T1000 (cell line): Measurements from ENCODE around the gene ZC3H14.

Experiments
- DNase-seq: peaks from one replicate; lab custom pipeline; 2025; ENCODE audit warnings: mixed read lengths; lab: John Stamatoyannopoulos, UW

ZC3H14 gene

DNA sequence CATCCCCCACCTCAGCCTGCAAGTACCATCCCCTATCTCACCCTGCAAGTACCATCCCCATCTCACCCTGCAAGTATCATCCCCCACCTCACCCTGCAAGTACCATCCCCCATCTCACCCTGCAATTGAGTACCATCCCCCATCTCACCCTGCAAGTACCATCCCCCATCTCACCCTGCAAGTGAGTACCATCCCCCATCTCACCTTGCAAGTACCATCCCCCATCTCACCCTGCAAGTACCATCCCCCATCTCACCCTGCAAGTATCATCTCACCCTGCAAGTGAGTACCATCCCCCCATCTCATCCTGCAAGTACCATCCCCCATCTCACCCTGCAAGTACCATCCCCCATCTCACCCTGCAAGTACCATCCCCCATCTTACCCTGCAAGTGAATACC, 45.0 kb downstream of the ZC3H14 start:
- no peak for DNase-seq

DNA sequence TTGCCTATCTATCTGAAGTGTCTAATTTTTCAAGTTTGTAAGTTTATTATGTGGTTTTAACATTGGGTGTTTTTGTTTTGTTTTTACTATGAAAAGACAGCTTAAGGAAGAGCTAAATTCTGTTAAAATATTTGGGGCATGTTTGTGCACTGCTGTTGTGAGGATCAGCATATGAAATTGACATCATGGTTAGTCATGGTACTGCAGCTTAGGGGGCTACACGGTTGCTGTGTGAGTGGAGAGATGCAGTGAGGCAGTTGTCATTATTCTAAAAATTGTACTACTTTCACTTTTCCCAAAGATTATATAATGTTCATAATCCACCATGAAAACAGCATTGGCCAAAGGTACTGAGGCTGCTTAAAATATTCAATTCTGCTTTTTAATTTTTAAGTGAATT, 49.0 kb downstream of the ZC3H14 start:
- DNase-seq, result no peak

DNA sequence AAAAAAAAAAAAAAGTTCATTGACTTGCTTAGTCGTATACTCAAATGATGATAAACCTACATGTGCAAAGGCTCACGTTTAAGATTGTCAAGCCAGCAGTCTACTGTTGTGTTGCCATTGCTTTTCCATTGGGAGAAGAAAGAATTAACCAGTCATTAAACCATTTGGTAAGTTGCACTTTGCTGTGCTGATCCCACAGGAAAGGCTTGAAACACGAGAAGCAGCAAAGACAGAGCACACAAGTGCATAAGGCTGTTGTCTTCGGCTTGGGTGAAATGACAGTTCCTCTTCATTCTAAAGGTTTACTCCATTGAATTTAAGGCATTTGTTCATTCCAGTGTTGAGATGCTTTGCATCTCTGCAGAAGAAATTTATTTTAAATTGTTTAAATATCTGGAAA, 50.1 kb downstream of the ZC3H14 start:
- no peak for DNase-seq

DNA sequence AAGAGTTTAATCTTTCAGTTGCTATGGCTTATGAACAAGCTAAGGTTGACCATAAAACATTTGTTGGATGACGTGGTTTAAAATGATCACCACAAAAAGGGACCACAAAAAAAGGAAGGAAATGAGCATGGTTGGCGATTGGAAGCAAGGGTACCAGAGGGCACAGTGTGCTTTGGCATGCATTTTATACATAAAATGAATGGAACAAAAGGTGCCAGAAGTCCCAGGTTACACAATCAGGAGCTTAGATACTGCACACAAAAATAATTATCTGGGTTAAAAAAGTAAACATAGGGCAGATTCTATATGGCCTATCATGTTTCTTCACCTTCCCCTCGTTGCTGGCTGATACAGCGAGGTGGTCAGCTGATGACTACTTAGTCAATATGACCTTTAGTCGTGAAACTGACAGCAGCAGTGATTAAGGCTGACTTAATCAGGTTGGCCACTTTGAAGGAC, 50.7 kb downstream of the ZC3H14 start:
- no peak for DNase-seq

DNA sequence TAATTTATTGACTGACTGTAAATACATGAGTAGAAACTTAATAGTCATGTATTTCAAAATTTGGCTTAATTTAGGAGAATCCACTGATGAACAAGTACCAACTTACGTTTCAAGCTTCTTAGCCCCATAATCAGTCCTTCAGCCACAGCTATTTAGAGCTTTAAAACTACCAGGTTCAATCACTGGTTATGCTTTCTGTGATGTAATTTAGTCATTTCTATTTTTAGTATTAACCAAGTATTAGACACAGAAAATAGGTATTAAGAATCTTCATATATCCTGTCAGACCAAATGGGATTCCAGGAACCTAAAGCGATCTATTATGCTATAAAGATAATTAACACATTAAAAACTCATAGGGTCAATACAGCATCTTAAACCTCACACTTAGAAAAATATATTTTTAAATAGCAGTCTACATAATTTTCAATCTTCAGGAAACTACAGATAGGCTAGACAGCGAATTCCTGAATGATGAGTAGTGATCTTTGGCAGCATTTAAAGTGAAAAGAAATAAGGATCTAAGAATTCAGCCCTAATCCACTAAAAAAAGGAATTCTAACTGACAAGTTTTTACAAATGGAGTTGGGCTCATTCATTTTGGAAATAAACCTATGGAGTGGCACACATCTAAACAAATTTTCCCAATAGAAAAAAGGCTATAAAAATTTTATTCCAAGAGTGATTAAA, 51.5 kb downstream of the ZC3H14 start:
- no peak for DNase-seq

DNA sequence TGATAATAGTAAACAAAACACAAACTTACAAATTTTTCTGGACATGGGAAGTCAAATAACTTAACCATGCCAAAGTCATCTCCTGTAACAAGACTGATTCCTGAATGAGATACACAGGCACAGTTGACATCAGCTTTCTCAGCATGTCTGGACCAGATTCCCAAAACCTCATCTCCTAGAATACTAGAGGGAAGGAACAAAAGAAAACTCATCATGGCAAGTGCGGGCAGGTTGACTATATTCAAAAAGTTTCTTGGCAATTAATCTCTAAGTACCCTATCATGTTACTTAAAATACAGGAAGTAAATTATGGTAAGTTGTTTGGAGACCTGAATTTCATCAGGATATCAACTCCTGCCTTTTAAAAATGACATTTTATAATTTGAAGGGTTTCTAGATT, 53.9 kb downstream of the ZC3H14 start:
- no peak for DNase-seq

DNA sequence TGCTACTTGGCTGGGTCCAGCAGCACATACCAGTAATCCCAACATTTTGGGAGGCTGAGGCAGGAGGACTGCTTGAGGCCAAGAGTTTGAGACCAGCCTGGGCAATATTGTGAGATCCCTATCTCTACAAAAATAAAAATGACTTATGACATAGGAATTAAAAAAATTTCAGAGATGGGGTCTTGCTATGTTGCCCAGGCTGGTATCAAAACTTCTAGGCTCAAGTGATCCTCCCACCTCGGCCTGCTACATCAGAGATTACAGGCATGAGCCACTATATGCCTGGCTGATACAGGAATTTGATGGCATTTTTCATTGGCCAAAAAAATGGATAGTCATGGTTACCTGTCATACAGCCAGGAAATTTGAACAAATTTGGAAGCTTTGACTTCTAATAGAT, 54.6 kb downstream of the ZC3H14 start:
- no peak for DNase-seq

DNA sequence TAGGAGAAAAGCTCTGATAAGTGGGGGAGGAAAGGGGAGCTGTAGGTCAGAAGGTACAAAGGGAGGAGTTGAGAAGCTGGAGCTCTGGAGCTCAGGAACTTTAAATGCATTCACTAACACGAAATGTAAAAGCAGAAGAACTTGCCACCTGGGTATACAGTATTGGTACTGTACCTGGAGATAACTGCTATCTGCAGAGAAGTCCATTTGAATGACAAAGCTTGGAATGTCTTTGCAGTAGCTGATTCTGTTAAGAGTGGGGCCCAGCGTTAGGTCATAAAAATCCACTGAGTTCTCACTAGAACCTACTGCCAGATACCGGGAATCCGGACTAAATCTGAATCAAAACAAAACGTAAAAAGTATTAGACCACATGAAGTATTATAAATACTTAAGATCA, 55.6 kb downstream of the ZC3H14 start:
- DNase-seq, result no peak

DNA sequence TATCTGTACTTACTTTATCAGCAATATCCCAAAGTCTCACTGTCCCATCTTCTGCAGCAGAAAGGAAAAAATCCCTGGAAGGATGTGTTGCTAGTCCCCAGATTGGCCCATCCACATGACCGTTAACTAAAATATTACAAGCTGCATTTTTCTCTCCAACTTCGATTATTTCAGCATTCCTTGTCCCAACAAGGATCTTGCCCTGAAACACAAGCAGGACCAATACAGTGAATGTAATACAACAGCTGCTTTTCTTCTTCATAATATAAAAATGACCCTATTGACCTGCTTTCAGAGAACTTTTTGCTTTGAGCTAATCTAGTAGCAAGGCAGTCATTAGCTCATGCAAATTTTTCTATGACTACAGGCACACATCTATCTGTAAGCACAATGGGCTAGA, 58.3 kb downstream of the ZC3H14 start:
- no peak for DNase-seq

DNA sequence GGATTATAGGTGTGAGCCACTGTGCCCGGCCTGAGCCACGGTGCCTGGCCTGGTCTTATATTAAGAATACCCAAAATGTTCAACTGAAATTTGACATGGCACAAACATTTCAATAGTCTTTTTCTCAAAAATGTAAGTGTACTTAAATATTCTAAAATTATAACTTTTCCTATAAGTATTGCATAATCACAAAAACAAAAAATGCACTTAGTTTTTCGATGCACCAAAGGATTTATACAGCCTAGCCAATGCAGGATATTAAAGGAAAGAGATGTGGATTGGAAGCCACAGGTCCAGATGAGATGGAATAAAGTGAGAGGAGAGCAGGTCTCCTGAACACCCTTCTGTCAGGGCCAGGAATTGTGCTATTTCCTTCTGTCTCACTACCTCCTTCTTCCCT, 62.8 kb downstream of the ZC3H14 start:
- DNase-seq, result no peak

DNA sequence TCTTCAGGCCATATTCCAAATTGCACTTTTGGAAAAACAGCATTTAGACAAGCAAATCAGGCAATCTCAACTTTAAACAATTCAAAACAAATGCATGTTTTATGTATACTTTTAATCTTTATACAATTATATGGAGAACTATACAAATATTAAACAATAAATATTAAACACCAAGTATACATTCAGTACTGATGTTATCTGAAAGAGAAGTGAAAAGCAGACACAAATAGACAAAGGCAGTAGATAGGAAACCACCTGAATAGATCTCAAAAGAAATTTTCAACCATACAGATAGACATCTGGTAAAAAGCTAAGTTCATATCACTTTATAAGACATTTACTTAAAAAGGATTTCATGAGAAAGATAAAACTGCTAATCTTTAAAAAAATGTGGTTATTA, 65.2 kb downstream of the ZC3H14 start:
- DNase-seq, result no peak

DNA sequence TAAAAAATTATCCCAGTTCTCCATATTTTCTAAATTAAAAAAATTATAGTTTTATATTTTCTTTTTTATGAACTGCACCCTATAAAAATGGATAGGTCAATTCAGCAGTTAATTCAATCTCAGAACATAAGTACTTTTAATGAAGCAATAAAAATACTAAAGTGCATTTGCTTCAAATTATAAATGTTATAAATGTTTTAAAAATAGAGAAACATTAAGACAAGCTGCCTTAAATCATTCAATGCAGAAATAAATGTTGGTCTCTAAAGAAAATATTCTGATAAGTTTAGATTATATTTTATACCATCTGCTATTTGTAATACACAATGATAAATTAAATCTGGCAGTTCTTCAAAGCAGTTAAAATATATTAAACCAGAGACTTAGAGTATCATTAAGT, 65.6 kb downstream of the ZC3H14 start:
- no peak for DNase-seq

DNA sequence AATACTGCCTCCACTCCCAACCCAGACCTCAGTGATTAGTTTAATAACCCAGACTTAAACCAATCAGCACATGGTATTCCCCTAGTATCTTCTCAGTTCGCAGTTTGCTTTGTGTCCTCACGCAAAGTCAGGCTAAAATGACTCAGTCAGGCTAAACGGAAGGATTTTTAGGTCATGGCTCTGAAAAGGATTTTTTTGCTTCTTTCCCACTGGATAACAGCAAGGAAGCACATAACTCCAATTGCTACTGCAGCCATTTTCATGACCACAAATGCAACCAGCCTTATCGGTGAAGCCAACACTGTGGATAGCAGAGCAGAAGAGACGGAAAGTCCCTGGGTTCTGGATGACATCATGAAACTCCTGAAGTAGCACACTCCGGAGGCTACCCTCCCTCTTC, 67.7 kb downstream of the ZC3H14 start:
- peak; percentile 25 for DNase-seq

DNA sequence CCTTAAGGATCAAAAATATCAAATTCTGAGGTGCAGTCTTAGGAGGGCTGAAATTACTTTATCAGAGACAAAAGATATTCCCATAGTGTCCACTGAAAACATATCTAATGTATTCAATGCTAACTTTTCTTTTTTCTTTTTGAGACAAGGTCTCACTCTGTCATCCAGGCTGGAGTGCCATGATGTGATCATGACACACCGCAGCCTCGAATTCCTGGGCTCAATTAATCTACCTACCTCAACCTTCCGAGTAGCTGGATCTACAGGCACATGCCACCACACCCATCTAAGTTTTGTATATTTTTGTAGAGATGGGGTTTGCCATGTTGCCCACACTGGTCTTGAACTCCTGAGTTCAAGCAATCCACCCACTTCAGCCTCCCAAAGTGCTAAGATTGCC, 68.3 kb downstream of the ZC3H14 start:
- no peak for DNase-seq

DNA sequence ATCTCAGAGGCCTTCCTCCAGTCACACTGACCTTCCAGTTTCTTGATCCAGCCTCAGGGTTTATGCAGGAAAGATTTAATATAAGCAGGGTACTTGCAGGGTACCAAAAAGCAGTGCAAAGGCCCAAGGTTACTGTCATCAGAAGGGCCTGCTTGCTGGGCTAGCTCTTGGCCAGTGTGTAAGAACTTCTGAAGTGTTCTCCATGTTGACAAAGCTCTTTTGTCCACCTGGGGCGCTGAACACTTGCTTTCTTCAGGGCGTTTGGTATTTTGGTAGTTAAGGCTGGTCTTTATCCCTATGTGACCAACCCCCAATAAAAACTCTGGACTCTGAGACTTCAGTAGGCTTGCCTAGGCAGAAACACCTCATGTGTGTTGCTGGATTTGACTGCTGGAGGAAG, 69.7 kb downstream of the ZC3H14 start:
- no peak for DNase-seq

DNA sequence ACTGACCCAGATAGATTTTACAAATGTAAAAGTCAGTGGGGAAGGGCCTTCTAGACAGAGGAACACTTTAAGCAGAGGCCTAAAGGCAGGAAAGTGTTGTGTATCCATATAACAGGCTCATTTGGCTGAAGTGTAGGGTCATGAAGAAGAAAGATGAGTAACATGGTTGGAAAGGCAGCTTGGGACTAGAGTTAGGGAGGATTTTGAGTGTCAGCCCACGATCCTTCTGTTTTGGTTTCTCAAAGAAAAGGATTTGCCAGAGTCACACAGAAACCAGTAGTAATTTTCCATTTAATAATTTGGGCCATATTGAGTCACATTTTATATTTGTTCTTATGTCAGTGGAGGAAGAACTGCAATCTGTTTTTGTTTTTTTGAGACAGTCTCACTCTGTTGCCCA, 76.4 kb downstream of the ZC3H14 start:
- no peak for DNase-seq

DNA sequence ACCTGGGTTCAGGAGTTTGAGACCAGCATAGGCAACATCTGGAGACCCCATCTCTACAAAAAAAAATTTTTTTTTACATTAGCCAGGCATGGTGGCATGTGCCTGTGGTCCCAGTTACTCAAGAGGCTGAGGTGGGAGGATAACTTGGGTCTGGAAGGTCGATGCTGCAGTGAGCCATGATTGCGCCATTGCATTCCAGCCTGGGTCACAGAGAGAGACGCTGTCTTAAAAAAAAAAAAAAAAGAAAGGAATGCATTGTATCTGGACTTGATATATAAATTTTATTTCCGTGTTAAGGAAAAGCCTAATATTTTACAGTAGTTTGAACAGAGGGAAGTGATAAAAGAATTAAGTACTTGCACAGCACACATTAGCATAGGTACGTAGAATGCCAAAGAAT, 97.2 kb downstream of the ZC3H14 start:
- no peak for DNase-seq

DNA sequence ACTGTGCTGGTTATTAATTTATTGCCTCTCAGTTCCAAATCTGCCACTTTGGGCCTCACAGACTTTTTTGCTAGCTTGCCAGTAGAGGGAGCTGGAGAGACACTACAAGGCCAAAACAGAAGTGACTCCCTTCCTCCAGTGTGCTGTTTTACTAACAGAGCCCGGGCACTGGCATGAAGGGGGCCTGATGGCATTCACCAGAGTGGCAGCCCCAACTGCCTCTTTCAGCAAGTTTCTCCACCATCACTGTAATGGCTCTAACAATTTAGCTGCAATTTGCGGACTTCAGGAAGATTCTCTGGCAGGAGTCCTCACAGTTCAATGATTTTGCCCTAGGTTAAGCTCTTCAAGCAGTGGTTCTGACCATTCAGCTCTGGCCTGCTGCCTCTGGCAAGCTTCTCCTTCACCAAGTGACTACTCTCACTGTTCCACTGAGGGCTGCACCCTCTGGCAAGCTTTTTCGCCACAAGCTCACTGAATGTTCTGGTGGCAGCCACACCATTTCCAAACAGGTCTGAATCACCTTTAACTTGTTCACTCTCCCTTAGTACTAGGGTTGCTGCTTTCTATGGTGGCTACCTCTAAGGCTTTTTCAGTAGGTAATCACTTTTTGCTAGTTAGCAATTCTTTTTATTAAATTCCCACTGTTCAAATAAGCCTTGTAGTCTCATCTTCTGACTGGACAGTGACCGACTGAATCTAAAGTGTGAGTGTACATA, 104.9 kb downstream of the ZC3H14 start:
- DNase-seq, result peak; percentile 25

DNA sequence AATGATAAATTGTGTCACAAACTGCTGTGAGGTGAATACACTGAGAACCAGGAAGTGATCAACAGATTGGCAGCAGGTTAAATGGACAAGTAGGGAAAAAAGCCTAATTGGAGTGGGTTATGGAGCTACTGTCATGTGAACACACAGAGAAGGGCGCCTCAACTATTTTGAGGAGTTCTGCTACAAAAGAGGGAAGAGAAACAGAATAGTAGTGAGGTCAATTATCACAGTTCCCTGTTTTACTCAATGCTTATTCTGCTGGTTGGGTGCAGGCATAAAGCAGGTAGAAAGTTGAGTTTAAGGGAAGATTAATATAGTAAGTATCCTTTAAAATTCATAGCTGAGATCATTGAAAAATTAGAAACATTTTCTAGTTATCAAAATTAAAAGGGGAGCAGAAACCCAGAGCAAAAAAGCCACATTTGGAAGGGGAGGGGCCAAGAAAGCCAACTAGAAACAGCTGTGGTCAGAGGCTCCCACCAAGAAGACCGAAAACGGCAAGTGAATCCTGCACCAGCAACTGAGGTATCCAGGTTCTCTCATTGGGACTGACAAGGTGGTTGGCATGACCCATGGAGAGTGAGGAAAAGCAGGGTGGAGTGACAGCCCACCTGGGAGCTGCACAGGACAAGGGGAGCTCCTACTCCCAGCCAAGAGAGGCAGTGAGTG, 105.7 kb downstream of the ZC3H14 start:
- no peak for DNase-seq

DNA sequence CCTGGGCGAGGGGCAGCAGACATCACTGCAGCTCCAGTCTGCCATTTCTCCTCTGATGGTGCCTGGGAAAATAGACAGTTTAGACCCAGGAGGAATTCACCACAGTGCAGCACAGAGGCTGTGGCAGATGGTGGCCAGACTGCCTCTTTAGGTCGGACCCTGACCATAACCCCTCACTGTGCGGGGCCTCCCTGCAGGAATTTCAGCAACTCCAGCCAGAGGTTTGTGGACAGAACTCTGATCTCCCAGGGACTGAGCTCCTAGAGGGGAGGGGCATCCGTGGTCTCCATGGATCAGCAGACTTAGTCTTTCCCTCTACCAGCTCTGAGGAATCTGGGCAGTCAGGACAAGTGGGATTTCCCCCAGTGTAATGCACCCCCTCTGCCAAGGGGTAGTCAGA, 106.5 kb downstream of the ZC3H14 start:
- no peak for DNase-seq
